HepG2 (cell line): ENCODE measurements around the gene ZNRF3. TPM values are rescaled to one million over a fixed set of nuclear protein-coding genes. Genes with fewer than 3 reads are reported as not detected.

Experiments used
- ARNT2 ChIP-seq: sonication (generic); formaldehyde crosslinking; IDR thresholded peaks from 2 replicates; pipeline ENCODE4 v1.8.0; 2022; ENCODE audit warnings: mild to moderate bottlenecking, low read depth, missing genetic modification reagents, moderate library complexity
- CBX1 ChIP-seq: IDR thresholded peaks from one replicate; pipeline ENCODE4 v1.6.1; 2016; ENCODE audit warnings: antibody characterized with exemption, low read depth
- ELF3 ChIP-seq: IDR thresholded peaks from 2 replicates; pipeline ENCODE4 v1.6.1; 2016; ENCODE audit warnings: missing genetic modification reagents, missing compliant biosample characterization
- FOXA3 ChIP-seq: IDR thresholded peaks from 2 replicates; pipeline ENCODE4 v1.6.1; 2016; ENCODE audit warnings: missing genetic modification reagents, missing compliant biosample characterization
- HOXA5 ChIP-seq: sonication (generic); formaldehyde crosslinking; IDR thresholded peaks from 2 replicates; pipeline ENCODE4 v1.4.0; 2020; ENCODE audit warnings: missing genetic modification reagents
- IKZF1 ChIP-seq: fragments of 450-650 bp; IDR thresholded peaks from 2 replicates; pipeline ENCODE4 v1.7.1; 2016
- MTA3 ChIP-seq: sonication (generic); formaldehyde crosslinking; IDR thresholded peaks from 2 replicates; pipeline ENCODE4 v1.4.0; 2020; ENCODE audit warnings: missing genetic modification reagents
- MTF2 ChIP-seq: sonication (generic); formaldehyde crosslinking; IDR thresholded peaks from 2 replicates; pipeline ENCODE4 v1.5.0; 2020; ENCODE audit warnings: missing genetic modification reagents, borderline replicate concordance
- POLR2AphosphoS2 ChIP-seq: IDR thresholded peaks from 2 replicates; pipeline ENCODE4 v1.6.1; 2011; ENCODE audit warnings: low read depth, low read length, improper control_type of control experiment
- SALL2 ChIP-seq: sonication (generic); formaldehyde crosslinking; IDR thresholded peaks from 2 replicates; pipeline ENCODE4 v1.8.1; 2023; ENCODE audit warnings: mild to moderate bottlenecking, missing genetic modification reagents, inconsistent platforms
- TBL1XR1 ChIP-seq: fragments of 150-350 bp; IDR thresholded peaks from 2 replicates; pipeline ENCODE4 v1.6.1; 2014; ENCODE audit warnings: borderline replicate concordance, low read length; ENCODE audit not compliant: partially characterized antibody
- ZNF337 ChIP-seq: sonication (generic); formaldehyde crosslinking; IDR thresholded peaks from 2 replicates; pipeline ENCODE4 v1.5.1; 2020; ENCODE audit warnings: missing genetic modification reagents, low read depth, mild to moderate bottlenecking, borderline replicate concordance
- ZNF562 ChIP-seq: sonication (generic); formaldehyde crosslinking; IDR thresholded peaks from 2 replicates; pipeline ENCODE4 v1.8.0; 2022; ENCODE audit warnings: missing genetic modification reagents, borderline replicate concordance
- ZNF605 ChIP-seq: sonication (generic); formaldehyde crosslinking; IDR thresholded peaks from 2 replicates; pipeline ENCODE4 v1.8.0; 2022; ENCODE audit warnings: mild to moderate bottlenecking, missing genetic modification reagents
- ZNF7 ChIP-seq: IDR thresholded peaks from 2 replicates; pipeline ENCODE4 v1.6.1; 2016; ENCODE audit warnings: missing biosample characterization, missing genetic modification reagents
- ZNF768 ChIP-seq: sonication (generic); formaldehyde crosslinking; IDR thresholded peaks from 2 replicates; pipeline ENCODE4 v1.4.0; 2020; ENCODE audit warnings: missing genetic modification reagents
- polyA plus RNA-seq, 8 experiments: library from polyadenylated mRNA; depleted of rRNA in 3 of 8; stranded (reverse) in 7 of 8; unstranded in 1 of 8; fragments of >200 nt; fragmentation: Illumina TruSeq in 4 of 8; extraction: Trizol in 4 of 8; gene quantifications; 2 replicates each; pipeline versions ENCODE4 v1.2.1 to v1.2.3, GENCODE V29; 2011 to 2016; ENCODE audit warnings: low read depth in 4 of 8, missing spikeins in 1 of 8, mixed read lengths in 1 of 8; ENCODE audit not compliant: insufficient read depth in 1 of 8
- total RNA-seq, 5 experiments: library from RNA; depleted of rRNA; stranded (reverse); fragments of >200 nt; fragmentation: Illumina TruSeq; extraction: Trizol; gene quantifications; 2 replicates each; pipeline ENCODE4 v1.2.3, GENCODE V29; 2016; ENCODE audit warnings: low read depth in 1 of 5
- TF ChIP-seq, protein P1 (sequence below): sonication (generic); formaldehyde crosslinking; IDR thresholded peaks from 2 replicates; pipeline ENCODE4 v1.5.0; 2020; ENCODE audit warnings: mild to moderate bottlenecking, missing genetic modification reagents
- TF ChIP-seq, protein P2 (sequence below): sonication (generic); formaldehyde crosslinking; IDR thresholded peaks from 2 replicates; pipeline ENCODE4 v1.5.0; 2020; ENCODE audit warnings: missing genetic modification reagents
- TF ChIP-seq, protein P3 (sequence below): sonication (generic); formaldehyde crosslinking; IDR thresholded peaks from 2 replicates; pipeline ENCODE4 v1.4.0; 2020; ENCODE audit warnings: missing genetic modification reagents
- TF ChIP-seq, protein P4 (sequence below): sonication (generic); IDR thresholded peaks from 2 replicates; pipeline ENCODE4 v1.6.1; 2016; ENCODE audit warnings: low read depth, borderline replicate concordance
- TF ChIP-seq, protein P5 (sequence below): sonication (generic); formaldehyde crosslinking; IDR thresholded peaks from 2 replicates; pipeline ENCODE4 v1.5.1; 2020; ENCODE audit warnings: mild to moderate bottlenecking, missing genetic modification reagents, borderline replicate concordance

The ZNRF3 gene
- total and polyA plus RNA-seq, 2 of the 13 experiments (the other 11 are each of a cell fraction or from before 2014, with no cell fraction given), result 20.3 to 36.7 TPM

DNA sequence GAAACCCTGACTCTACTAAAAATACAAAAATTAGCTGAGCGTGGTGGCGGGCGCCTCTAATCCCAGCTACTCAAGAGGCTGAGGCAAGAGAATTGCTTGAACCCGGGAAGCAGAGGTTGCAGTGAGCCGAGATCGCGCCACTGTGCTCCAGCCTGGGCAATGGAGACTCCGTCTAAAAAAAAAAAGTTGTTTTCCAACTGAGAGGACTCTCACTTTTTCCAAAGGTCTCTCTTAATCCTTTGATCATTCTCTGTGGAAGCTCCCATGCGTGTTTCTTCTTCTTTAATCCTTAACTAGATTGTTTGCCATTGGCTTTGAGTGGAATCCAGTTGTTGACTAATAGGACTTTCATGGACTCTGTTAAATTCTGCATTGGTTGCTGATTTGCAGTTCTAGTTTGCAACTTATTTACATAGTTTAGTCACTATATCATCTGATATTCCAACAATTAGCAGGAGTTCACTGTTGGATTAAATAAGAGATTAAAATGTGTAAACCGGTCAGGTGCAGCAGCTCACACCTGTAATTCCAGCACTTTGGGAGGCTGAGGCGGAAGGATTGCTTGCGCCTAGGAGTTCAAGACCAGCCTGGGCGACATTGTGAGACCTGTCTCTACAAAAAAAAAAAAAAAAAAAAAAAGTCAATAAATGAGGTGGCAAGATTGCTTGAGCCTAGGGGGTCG, 98.6 kb downstream of the ZNRF3 start (continued):
- TF ChIP-seq, protein P1, sequence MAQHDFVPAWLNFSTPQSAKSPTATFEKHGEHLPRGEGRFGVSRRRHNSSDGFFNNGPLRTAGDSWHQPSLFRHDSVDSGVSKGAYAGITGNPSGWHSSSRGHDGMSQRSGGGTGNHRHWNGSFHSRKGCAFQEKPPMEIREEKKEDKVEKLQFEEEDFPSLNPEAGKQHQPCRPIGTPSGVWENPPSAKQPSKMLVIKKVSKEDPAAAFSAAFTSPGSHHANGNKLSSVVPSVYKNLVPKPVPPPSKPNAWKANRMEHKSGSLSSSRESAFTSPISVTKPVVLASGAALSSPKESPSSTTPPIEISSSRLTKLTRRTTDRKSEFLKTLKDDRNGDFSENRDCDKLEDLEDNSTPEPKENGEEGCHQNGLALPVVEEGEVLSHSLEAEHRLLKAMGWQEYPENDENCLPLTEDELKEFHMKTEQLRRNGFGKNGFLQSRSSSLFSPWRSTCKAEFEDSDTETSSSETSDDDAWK (CRISPR knock-in tag), result no peak
- TF ChIP-seq ZNF562 (CRISPR knock-in tag) (no peak), IKZF1 (no peak), ZNF768 (CRISPR knock-in tag) (no peak), ZNF7 (CRISPR knock-in tag) (no peak), POLR2AphosphoS2 (no peak), MTF2 (CRISPR knock-in tag) (no peak), HOXA5 (CRISPR knock-in tag) (peak; percentile 64; the same call in 1 of the 2 replicates), ARNT2 (CRISPR knock-in tag) (no peak), TBL1XR1 (no peak), ZNF337 (CRISPR knock-in tag) (no peak), ELF3 (CRISPR knock-in tag) (peak; percentile 47; the same call in 1 of the 2 replicates), CBX1 (peak; percentile 24), ZNF605 (peak; percentile 43; the same call in 1 of the 2 replicates), FOXA3 (CRISPR knock-in tag) (peak; percentile 94), SALL2 (no peak), MTA3 (CRISPR knock-in tag) (no peak)
- TF ChIP-seq, protein P2, sequence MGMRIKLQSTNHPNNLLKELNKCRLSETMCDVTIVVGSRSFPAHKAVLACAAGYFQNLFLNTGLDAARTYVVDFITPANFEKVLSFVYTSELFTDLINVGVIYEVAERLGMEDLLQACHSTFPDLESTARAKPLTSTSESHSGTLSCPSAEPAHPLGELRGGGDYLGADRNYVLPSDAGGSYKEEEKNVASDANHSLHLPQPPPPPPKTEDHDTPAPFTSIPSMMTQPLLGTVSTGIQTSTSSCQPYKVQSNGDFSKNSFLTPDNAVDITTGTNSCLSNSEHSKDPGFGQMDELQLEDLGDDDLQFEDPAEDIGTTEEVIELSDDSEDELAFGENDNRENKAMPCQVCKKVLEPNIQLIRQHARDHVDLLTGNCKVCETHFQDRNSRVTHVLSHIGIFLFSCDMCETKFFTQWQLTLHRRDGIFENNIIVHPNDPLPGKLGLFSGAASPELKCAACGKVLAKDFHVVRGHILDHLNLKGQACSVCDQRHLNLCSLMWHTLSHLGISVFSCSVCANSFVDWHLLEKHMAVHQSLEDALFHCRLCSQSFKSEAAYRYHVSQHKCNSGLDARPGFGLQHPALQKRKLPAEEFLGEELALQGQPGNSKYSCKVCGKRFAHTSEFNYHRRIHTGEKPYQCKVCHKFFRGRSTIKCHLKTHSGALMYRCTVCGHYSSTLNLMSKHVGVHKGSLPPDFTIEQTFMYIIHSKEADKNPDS (CRISPR knock-in tag), result no peak
- TF ChIP-seq, protein P3, sequence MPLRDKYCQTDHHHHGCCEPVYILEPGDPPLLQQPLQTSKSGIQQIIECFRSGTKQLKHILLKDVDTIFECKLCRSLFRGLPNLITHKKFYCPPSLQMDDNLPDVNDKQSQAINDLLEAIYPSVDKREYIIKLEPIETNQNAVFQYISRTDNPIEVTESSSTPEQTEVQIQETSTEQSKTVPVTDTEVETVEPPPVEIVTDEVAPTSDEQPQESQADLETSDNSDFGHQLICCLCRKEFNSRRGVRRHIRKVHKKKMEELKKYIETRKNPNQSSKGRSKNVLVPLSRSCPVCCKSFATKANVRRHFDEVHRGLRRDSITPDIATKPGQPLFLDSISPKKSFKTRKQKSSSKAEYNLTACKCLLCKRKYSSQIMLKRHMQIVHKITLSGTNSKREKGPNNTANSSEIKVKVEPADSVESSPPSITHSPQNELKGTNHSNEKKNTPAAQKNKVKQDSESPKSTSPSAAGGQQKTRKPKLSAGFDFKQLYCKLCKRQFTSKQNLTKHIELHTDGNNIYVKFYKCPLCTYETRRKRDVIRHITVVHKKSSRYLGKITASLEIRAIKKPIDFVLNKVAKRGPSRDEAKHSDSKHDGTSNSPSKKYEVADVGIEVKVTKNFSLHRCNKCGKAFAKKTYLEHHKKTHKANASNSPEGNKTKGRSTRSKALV (CRISPR knock-in tag), result 0 out of 2 replicates have a peak, but pooled peaks have one; percentile 37
- TF ChIP-seq, protein P4, sequence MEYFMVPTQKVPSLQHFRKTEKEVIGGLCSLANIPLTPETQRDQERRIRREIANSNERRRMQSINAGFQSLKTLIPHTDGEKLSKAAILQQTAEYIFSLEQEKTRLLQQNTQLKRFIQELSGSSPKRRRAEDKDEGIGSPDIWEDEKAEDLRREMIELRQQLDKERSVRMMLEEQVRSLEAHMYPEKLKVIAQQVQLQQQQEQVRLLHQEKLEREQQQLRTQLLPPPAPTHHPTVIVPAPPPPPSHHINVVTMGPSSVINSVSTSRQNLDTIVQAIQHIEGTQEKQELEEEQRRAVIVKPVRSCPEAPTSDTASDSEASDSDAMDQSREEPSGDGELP, result no peak; the same call in 1 of the 2 replicates
- TF ChIP-seq, protein P5, sequence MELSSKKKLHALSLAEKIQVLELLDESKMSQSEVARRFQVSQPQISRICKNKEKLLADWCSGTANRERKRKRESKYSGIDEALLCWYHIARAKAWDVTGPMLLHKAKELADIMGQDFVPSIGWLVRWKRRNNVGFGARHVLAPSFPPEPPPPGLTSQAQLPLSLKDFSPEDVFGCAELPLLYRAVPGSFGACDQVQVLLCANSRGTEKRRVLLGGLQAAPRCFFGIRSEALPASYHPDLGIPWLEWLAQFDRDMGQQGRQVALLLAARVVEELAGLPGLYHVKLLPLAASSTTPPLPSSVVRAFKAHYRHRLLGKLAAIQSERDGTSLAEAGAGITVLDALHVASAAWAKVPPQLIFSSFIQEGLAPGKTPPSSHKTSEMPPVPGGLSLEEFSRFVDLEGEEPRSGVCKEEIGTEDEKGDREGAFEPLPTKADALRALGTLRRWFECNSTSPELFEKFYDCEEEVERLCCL (CRISPR knock-in tag), result no peak
